Suprapubic skin (tissue), 4 donors: ENCODE measurements around the gene ELMO1. TPM values are rescaled to one million over a fixed set of nuclear protein-coding genes. Genes with fewer than 3 reads are reported as not detected.

ENCODE experiments used
- DNase-seq, 2 donors: peaks; one replicate each; pipeline ENCODE4 v3.0.0-alpha.2; 2019; ENCODE audit warnings: low spot score in 2 of 2
- H3K27ac ChIP-seq: fragments of 200-600 bp; sonication (generic); one replicate; pipeline ENCODE4 v1.5.1; 2019
- H3K27me3 ChIP-seq: fragments of 200-600 bp; sonication (generic); one replicate; pipeline ENCODE4 v1.5.1; 2019
- H3K36me3 ChIP-seq: fragments of 200-600 bp; sonication (generic); one replicate; pipeline ENCODE4 v1.5.1; 2019
- H3K4me1 ChIP-seq: fragments of 200-600 bp; sonication (generic); one replicate; pipeline ENCODE4 v1.5.1; 2019
- H3K4me3 ChIP-seq: fragments of 200-600 bp; sonication (generic); one replicate; pipeline ENCODE4 v1.5.1; 2019; ENCODE audit warnings: mild to moderate bottlenecking
- H3K9me3 ChIP-seq: fragments of 200-600 bp; sonication (generic); one replicate; pipeline ENCODE4 v1.5.1; 2019
- CTCF ChIP-seq, 2 donors: fragments of 200-600 bp in 1 of 2; fragments of 450-650 bp in 1 of 2; sonication (generic) in 1 of 2; IDR thresholded peaks; one replicate each; pipeline ENCODE4 v1.5.1; 2016 to 2019; ENCODE audit warnings: antibody characterized with exemption in 2 of 2, mild to moderate bottlenecking in 1 of 2, moderate library complexity in 1 of 2
- EP300 ChIP-seq: sonication (generic); formaldehyde crosslinking; IDR thresholded peaks from one replicate; pipeline ENCODE4 v1.6.1; 2017; ENCODE audit warnings: antibody characterized with exemption
- POLR2A ChIP-seq, 2 donors: fragments of 450-650 bp; IDR thresholded peaks; one replicate each; pipeline ENCODE4 v1.6.1; 2017; ENCODE audit warnings: antibody characterized with exemption in 2 of 2, mild to moderate bottlenecking in 2 of 2, moderate library complexity in 2 of 2
- POLR2AphosphoS5 ChIP-seq, 3 donors: sonication (generic); formaldehyde crosslinking; IDR thresholded peaks; one replicate each; pipeline ENCODE4 v1.6.1; 2017; ENCODE audit warnings: antibody characterized with exemption in 3 of 3
- WGBS: methylation state at CpG from one replicate; pipeline ENCODE4 v1.1.5; 2018; 5-methylcytosine and 5-hydroxymethylcytosine counted together
- total RNA-seq, 4 donors: library from RNA; depleted of rRNA; stranded (reverse); fragments of >200 nt; gene quantifications; one replicate each; pipeline ENCODE4 v1.1.0, GENCODE V29; 2016

Gene ELMO1
- total RNA-seq, 4 donors from 2014 or later, result 9.8 to 49.6 (median 22.2) TPM

GRCh38 chr7:36916619-36917018 is 532.0 kb downstream of the ELMO1 start:
- TF ChIP-seq CTCF (IDR thresholded peaks at IDR 0.05) (no peak), EP300 (no peak), POLR2AphosphoS5 (IDR thresholded peaks at IDR 0.05) (no peak), POLR2A (IDR thresholded peaks at IDR 0.05) (no peak)
- no peak for DNase-seq
- Histone ChIP-seq H3K27ac (no peak overlapping the region), H3K36me3 (no peaks in the 10 kb centered on the region), H3K27me3 (no peaks in the 10 kb centered on the region), H3K4me1 (no peaks in the 10 kb centered on the region), H3K9me3 (no peaks in the 10 kb centered on the region), H3K4me3 (no peak overlapping the region)

- 69% methylated on average over 3 of the region's 3 CpGs for WGBS
- no peaks in the 10 kb centered on the region for H3K36me3 ChIP-seq
- H3K27ac ChIP-seq, result no peak overlapping the region
- TF ChIP-seq POLR2AphosphoS5 (IDR thresholded peaks at IDR 0.05), result no peak
- TF ChIP-seq CTCF (IDR thresholded peaks at IDR 0.05), result no peak
- no peak for TF ChIP-seq EP300
- no peak for TF ChIP-seq POLR2A (IDR thresholded peaks at IDR 0.05)
- H3K27me3 ChIP-seq, result no peaks in the 10 kb centered on the region
- no peaks in the 10 kb centered on the region for H3K4me1 ChIP-seq
- no peaks in the 10 kb centered on the region for H3K9me3 ChIP-seq
- no peak for DNase-seq
- no peak overlapping the region for H3K4me3 ChIP-seq
Observed at GRCh38 chr7:36916116-36916515, 532.5 kb downstream of the ELMO1 start.

- Histone ChIP-seq H3K4me3 (no peak overlapping the region), H3K9me3 (no peaks in the 10 kb centered on the region), H3K36me3 (no peaks in the 10 kb centered on the region), H3K27me3 (no peaks in the 10 kb centered on the region), H3K27ac (no peak overlapping the region), H3K4me1 (no peaks in the 10 kb centered on the region)
- 89% methylated on average over 5 of the region's 5 CpGs for WGBS
- no peak for TF ChIP-seq POLR2A (IDR thresholded peaks at IDR 0.05)
- TF ChIP-seq CTCF (IDR thresholded peaks at IDR 0.05), result no peak
- no peak for TF ChIP-seq POLR2AphosphoS5 (IDR thresholded peaks at IDR 0.05)
- no peak for TF ChIP-seq EP300
- no peak for DNase-seq
Observed at GRCh38 chr7:36911788-36912187, 536.9 kb downstream of the ELMO1 start.

GRCh38 chr7:36910859-36911258 is 537.8 kb downstream of the ELMO1 start:
- DNase-seq, result no peak
- Histone ChIP-seq H3K9me3 (no peaks in the 10 kb centered on the region), H3K4me1 (no peaks in the 10 kb centered on the region), H3K4me3 (no peak overlapping the region), H3K27me3 (no peaks in the 10 kb centered on the region), H3K27ac (no peak overlapping the region), H3K36me3 (no peaks in the 10 kb centered on the region)
- WGBS, result 94% methylated on average over 5 of the region's 5 CpGs
- TF ChIP-seq POLR2A (IDR thresholded peaks at IDR 0.05), result no peak
- TF ChIP-seq CTCF (IDR thresholded peaks at IDR 0.05), result no peak
- no peak for TF ChIP-seq POLR2AphosphoS5 (IDR thresholded peaks at IDR 0.05)
- no peak for TF ChIP-seq EP300

GRCh38 chr7:36910401-36910800 is 538.3 kb downstream of the ELMO1 start:
- H3K9me3 ChIP-seq, result no peaks in the 10 kb centered on the region
- H3K36me3 ChIP-seq, result no peaks in the 10 kb centered on the region
- H3K27ac ChIP-seq, result no peak overlapping the region
- WGBS, result 79% methylated on average over 3 of the region's 3 CpGs
- no peak for DNase-seq
- no peaks in the 10 kb centered on the region for H3K27me3 ChIP-seq
- no peak overlapping the region for H3K4me3 ChIP-seq
- TF ChIP-seq POLR2AphosphoS5 (IDR thresholded peaks at IDR 0.05), result no peak
- no peak for TF ChIP-seq EP300
- no peak for TF ChIP-seq POLR2A (IDR thresholded peaks at IDR 0.05)
- no peak for TF ChIP-seq CTCF (IDR thresholded peaks at IDR 0.05)
- no peaks in the 10 kb centered on the region for H3K4me1 ChIP-seq
